ENCODE data around the gene DHX16. TPM values are rescaled to one million over a fixed set of nuclear protein-coding genes. Genes with fewer than 3 reads are reported as not detected.

The DHX16 gene
- total RNA-seq, 1 experiment from 2014 or later, result 32.2 TPM

DNA sequence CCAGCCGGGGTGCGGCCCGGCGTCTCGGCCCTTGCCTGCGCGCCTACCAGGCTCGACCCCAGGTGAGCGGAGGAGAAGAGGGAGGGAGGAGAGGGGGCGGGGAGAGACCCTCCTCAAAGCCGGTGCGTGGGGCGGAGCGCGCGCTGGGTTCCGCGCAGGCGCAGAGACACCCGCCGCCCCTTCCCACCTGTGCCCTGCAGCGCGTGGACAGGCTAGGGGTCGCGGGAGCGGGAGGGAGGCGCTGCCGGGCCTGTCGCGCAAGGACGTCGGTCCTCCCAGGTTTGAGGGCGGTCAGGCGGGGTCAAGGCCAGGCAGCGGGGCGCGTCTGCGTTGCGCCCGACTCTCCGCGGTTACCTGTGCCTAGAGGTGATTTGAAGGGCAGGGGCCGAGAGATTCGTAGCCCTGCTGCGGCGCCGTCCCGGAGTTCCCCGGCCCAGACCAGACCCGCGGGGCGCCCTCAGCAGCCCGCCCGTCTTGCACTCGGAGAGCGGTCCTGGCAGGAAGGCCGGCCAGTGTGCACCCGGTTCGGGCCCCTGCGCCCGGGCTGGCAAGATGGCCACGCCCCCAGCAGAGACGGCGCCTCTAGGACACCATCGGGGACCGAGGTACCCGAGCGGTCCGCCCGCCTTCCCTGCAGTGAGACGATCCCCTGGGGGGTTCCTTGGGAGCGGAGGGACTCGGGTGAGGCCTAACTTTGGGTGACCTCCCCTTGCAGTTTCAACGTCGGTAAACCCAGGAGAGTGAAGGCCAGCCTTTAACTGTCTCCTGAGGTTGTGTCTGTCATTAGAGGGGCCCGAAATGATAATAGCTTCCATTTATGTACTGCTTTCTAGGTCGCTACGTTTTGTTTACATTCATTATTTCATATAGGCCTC, 25.3 kb downstream of the DHX16 start (continued):
- TF ChIP-seq SMAD3 (CRISPR knock-in tag; IDR thresholded peaks at IDR 0.05; ENCODE audit: borderline replicate concordance), result no peak
- no peak for TF ChIP-seq GTF2I (CRISPR knock-in tag; conservative IDR thresholded peaks at IDR 0.05)
- TF ChIP-seq CREM (CRISPR knock-in tag; IDR thresholded peaks at IDR 0.05), result peak; percentile 73; the same call in 1 of the 2 replicates
- TF ChIP-seq, protein P1, sequence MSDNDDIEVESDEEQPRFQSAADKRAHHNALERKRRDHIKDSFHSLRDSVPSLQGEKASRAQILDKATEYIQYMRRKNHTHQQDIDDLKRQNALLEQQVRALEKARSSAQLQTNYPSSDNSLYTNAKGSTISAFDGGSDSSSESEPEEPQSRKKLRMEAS (CRISPR knock-in tag; IDR thresholded peaks at IDR 0.05), result peak; percentile 91
- TF ChIP-seq ZNF423 (CRISPR knock-in tag; IDR thresholded peaks at IDR 0.05), result peak; percentile 41; the same call in 1 of the 2 replicates
- TF ChIP-seq NR2C2 (CRISPR knock-in tag; IDR thresholded peaks at IDR 0.05), result 0 out of 2 replicates have a peak, but pooled peaks have one; percentile 42
- peak; percentile 81 for TF ChIP-seq GABPB1 (CRISPR knock-in tag; IDR thresholded peaks at IDR 0.05)
- TF ChIP-seq FOXJ3 (CRISPR knock-in tag; IDR thresholded peaks at IDR 0.05; ENCODE audit: borderline replicate concordance), result no peak
- TF ChIP-seq, protein P2, sequence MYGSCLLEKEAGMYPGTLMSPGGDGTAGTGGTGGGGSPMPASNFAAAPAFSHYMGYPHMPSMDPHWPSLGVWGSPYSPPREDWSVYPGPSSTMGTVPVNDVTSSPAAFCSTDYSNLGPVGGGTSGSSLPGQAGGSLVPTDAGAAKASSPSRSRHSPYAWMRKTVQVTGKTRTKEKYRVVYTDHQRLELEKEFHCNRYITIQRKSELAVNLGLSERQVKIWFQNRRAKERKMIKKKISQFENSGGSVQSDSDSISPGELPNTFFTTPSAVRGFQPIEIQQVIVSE (CRISPR knock-in tag; IDR thresholded peaks at IDR 0.05; ENCODE audit: borderline replicate concordance), result no peak
- peak; percentile 96 for TF ChIP-seq ZNF232 (CRISPR knock-in tag; IDR thresholded peaks at IDR 0.05)
- TF ChIP-seq, protein P3, sequence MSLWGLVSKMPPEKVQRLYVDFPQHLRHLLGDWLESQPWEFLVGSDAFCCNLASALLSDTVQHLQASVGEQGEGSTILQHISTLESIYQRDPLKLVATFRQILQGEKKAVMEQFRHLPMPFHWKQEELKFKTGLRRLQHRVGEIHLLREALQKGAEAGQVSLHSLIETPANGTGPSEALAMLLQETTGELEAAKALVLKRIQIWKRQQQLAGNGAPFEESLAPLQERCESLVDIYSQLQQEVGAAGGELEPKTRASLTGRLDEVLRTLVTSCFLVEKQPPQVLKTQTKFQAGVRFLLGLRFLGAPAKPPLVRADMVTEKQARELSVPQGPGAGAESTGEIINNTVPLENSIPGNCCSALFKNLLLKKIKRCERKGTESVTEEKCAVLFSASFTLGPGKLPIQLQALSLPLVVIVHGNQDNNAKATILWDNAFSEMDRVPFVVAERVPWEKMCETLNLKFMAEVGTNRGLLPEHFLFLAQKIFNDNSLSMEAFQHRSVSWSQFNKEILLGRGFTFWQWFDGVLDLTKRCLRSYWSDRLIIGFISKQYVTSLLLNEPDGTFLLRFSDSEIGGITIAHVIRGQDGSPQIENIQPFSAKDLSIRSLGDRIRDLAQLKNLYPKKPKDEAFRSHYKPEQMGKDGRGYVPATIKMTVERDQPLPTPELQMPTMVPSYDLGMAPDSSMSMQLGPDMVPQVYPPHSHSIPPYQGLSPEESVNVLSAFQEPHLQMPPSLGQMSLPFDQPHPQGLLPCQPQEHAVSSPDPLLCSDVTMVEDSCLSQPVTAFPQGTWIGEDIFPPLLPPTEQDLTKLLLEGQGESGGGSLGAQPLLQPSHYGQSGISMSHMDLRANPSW (CRISPR knock-in tag; conservative IDR thresholded peaks at IDR 0.05; ENCODE audit: low read depth), result no peak
- TF ChIP-seq MXD4 (CRISPR knock-in tag; IDR thresholded peaks at IDR 0.05; ENCODE audit: borderline replicate concordance), result no peak
- TF ChIP-seq, protein P4, sequence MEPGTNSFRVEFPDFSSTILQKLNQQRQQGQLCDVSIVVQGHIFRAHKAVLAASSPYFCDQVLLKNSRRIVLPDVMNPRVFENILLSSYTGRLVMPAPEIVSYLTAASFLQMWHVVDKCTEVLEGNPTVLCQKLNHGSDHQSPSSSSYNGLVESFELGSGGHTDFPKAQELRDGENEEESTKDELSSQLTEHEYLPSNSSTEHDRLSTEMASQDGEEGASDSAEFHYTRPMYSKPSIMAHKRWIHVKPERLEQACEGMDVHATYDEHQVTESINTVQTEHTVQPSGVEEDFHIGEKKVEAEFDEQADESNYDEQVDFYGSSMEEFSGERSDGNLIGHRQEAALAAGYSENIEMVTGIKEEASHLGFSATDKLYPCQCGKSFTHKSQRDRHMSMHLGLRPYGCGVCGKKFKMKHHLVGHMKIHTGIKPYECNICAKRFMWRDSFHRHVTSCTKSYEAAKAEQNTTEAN (CRISPR knock-in tag; IDR thresholded peaks at IDR 0.05), result peak; percentile 79; the same call in 1 of the 2 replicates
- TF ChIP-seq NFATC4 (CRISPR knock-in tag; IDR thresholded peaks at IDR 0.05), result no peak
- TF ChIP-seq FOXK1 (CRISPR knock-in tag; IDR thresholded peaks at IDR 0.05), result peak; percentile 71
- TF ChIP-seq, protein P5, sequence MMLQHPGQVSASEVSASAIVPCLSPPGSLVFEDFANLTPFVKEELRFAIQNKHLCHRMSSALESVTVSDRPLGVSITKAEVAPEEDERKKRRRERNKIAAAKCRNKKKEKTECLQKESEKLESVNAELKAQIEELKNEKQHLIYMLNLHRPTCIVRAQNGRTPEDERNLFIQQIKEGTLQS (CRISPR knock-in tag; conservative IDR thresholded peaks at IDR 0.05), result no peak
- TF ChIP-seq ZNF219 (CRISPR knock-in tag; IDR thresholded peaks at IDR 0.05; ENCODE audit: borderline replicate concordance), result 0 out of 2 replicates have a peak, but pooled peaks have one; percentile 20
- TF ChIP-seq TP53 (CRISPR knock-in tag; IDR thresholded peaks at IDR 0.05), result no peak
- no peak for TF ChIP-seq PRRX2 (CRISPR knock-in tag; IDR thresholded peaks at IDR 0.05)
- TF ChIP-seq ZNF121 (CRISPR knock-in tag; IDR thresholded peaks at IDR 0.05), result peak; percentile 57; the same call in 1 of the 2 replicates
- TF ChIP-seq, protein P6, sequence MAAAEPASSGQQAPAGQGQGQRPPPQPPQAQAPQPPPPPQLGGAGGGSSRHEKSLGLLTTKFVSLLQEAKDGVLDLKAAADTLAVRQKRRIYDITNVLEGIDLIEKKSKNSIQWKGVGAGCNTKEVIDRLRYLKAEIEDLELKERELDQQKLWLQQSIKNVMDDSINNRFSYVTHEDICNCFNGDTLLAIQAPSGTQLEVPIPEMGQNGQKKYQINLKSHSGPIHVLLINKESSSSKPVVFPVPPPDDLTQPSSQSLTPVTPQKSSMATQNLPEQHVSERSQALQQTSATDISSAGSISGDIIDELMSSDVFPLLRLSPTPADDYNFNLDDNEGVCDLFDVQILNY (CRISPR knock-in tag; IDR thresholded peaks at IDR 0.05), result peak; percentile 83; the same call in 1 of the 2 replicates
- TF ChIP-seq ATF1 (CRISPR knock-in tag; IDR thresholded peaks at IDR 0.05), result peak; percentile 88; the same call in 1 of the 2 replicates
- TF ChIP-seq, protein P7, sequence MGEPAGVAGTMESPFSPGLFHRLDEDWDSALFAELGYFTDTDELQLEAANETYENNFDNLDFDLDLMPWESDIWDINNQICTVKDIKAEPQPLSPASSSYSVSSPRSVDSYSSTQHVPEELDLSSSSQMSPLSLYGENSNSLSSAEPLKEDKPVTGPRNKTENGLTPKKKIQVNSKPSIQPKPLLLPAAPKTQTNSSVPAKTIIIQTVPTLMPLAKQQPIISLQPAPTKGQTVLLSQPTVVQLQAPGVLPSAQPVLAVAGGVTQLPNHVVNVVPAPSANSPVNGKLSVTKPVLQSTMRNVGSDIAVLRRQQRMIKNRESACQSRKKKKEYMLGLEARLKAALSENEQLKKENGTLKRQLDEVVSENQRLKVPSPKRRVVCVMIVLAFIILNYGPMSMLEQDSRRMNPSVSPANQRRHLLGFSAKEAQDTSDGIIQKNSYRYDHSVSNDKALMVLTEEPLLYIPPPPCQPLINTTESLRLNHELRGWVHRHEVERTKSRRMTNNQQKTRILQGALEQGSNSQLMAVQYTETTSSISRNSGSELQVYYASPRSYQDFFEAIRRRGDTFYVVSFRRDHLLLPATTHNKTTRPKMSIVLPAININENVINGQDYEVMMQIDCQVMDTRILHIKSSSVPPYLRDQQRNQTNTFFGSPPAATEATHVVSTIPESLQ (CRISPR knock-in tag; IDR thresholded peaks at IDR 0.05), result no peak
- TF ChIP-seq SOX15 (CRISPR knock-in tag; IDR thresholded peaks at IDR 0.05), result no peak
- TF ChIP-seq HMGA2 (CRISPR knock-in tag; IDR thresholded peaks at IDR 0.05), result no peak
- no peak for TF ChIP-seq IRF2 (CRISPR knock-in tag; IDR thresholded peaks at IDR 0.05; ENCODE audit: borderline replicate concordance, low read depth)
- TF ChIP-seq, protein P8, sequence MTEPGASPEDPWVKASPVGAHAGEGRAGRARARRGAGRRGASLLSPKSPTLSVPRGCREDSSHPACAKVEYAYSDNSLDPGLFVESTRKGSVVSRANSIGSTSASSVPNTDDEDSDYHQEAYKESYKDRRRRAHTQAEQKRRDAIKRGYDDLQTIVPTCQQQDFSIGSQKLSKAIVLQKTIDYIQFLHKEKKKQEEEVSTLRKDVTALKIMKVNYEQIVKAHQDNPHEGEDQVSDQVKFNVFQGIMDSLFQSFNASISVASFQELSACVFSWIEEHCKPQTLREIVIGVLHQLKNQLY (CRISPR knock-in tag; IDR thresholded peaks at IDR 0.05), result 0 out of 2 replicates have a peak, but pooled peaks have one; percentile 67
- no peak for TF ChIP-seq GRHL2 (CRISPR knock-in tag; IDR thresholded peaks at IDR 0.05; ENCODE audit: insufficient replicate concordance, severe bottlenecking)
- TF ChIP-seq, protein P9, sequence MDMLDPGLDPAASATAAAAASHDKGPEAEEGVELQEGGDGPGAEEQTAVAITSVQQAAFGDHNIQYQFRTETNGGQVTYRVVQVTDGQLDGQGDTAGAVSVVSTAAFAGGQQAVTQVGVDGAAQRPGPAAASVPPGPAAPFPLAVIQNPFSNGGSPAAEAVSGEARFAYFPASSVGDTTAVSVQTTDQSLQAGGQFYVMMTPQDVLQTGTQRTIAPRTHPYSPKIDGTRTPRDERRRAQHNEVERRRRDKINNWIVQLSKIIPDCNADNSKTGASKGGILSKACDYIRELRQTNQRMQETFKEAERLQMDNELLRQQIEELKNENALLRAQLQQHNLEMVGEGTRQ (CRISPR knock-in tag; IDR thresholded peaks at IDR 0.05), result 0 out of 2 replicates have a peak, but pooled peaks have one; percentile 18
